Upper lobe of left lung (tissue), 6 donors: ENCODE measurements around the gene FAM3A. TPM values are rescaled to one million over a fixed set of nuclear protein-coding genes. Genes with fewer than 3 reads are reported as not detected.

Experiments used
- ATAC-seq, 2 donors: fragments of 200-7000 bp; cut with Tn5 transposase; one replicate each; pipeline ENCODE4 v1.9.1; 2022; ENCODE audit warnings: mild to moderate bottlenecking in 2 of 2, moderate library complexity in 2 of 2; ENCODE audit not compliant: low FRiP score in 2 of 2
- DNase-seq, 2 donors: peaks; one replicate each; pipeline ENCODE4 v3.0.0-alpha.2; 2019 to 2020
- H3K27ac ChIP-seq, 4 donors: fragments of 200-600 bp; sonication (generic); one replicate each; pipeline ENCODE4 v1.5.1; 2016 to 2019
- H3K27me3 ChIP-seq, 4 donors: fragments of 200-600 bp; sonication (generic); one replicate each; pipeline ENCODE4 v1.5.1; 2017 to 2019
- H3K36me3 ChIP-seq, 4 donors: fragments of 200-600 bp; sonication (generic); one replicate each; pipeline ENCODE4 v1.5.1; 2016 to 2019
- H3K4me1 ChIP-seq, 4 donors: fragments of 200-600 bp; sonication (generic); one replicate each; pipeline ENCODE4 v1.5.1; 2018 to 2019
- H3K4me3 ChIP-seq, 4 donors: fragments of 200-600 bp; sonication (generic); one replicate each; pipeline ENCODE4 v1.5.1; 2017 to 2019; ENCODE audit warnings: mild to moderate bottlenecking in 2 of 4, moderate library complexity in 1 of 4
- H3K9me3 ChIP-seq, 4 donors: fragments of 200-600 bp; sonication (generic); one replicate each; pipeline ENCODE4 v1.5.1; 2018 to 2019
- CTCF ChIP-seq, 6 experiments: fragments of 450-650 bp in 4 of 6; fragments of 200-600 bp in 2 of 6; sonication (generic) in 2 of 6; IDR thresholded peaks; one replicate each; pipeline ENCODE4 v1.5.1; 2016 to 2019; ENCODE audit warnings: antibody characterized with exemption in 6 of 6
- EP300 ChIP-seq, 4 donors: sonication (generic); formaldehyde crosslinking; IDR thresholded peaks; one replicate each; pipeline ENCODE4 v1.5.1; 2017; ENCODE audit warnings: antibody characterized with exemption in 4 of 4, control low read depth in 2 of 4
- POLR2A ChIP-seq, 4 donors: fragments of 450-650 bp; IDR thresholded peaks; one replicate each; pipeline ENCODE4 v1.5.1; 2016 to 2017; ENCODE audit warnings: antibody characterized with exemption in 4 of 4, mild to moderate bottlenecking in 2 of 4
- POLR2AphosphoS5 ChIP-seq, 2 donors: sonication (generic); formaldehyde crosslinking; IDR thresholded peaks; one replicate each; pipeline ENCODE4 v1.5.1; 2017; ENCODE audit warnings: antibody characterized with exemption in 2 of 2
- WGBS, 2 donors: methylation state at CpG; one replicate each; pipeline ENCODE4 v1.1.5; 2017 to 2018; 5-methylcytosine and 5-hydroxymethylcytosine counted together
- total RNA-seq, 6 donors: library from RNA; depleted of rRNA in 4 of 6; stranded (reverse); fragments of >200 nt in 4 of 6; gene quantifications; one replicate each; pipeline versions ENCODE4 v1.1.0 to v1.2.1, GENCODE V29; 2016 to 2021
- donor health status: DM: no; HTN: no; CAD: no; lungs with moderate emphysema.
- donor health status: DM: no; HTN: yes; CAD: no; lungs with severe emphysema.

The FAM3A gene
- total RNA-seq, 6 donors from 2014 or later = 41.0 to 67.1 (median 49.3) TPM

- no peaks in the 10 kb centered on the region for H3K27me3 ChIP-seq
- H3K27ac ChIP-seq = no peak overlapping the region
- H3K36me3 ChIP-seq = peaks cover 0 to 28% (median 14%) of the 10 kb centered on the region in 4 donors
- 84 to 100% methylated on average over 5 to 18 of the region's 24 CpGs for WGBS, 2 donors
- ATAC-seq (no peak), DNase-seq (no peak)
- H3K4me3 ChIP-seq = no peak overlapping the region
- peaks cover 0 to 10% (median 0%) of the 10 kb centered on the region in 4 donors for H3K9me3 ChIP-seq
- TF ChIP-seq POLR2AphosphoS5 (IDR thresholded peaks at IDR 0.05) (no peak), CTCF (IDR thresholded peaks at IDR 0.05) (no peak), EP300 (IDR thresholded peaks at IDR 0.05) (no peak), POLR2A (IDR thresholded peaks at IDR 0.05) (no peak)
- no peaks in the 10 kb centered on the region for H3K4me1 ChIP-seq
Observed at GRCh38 chrX:154507673-154508383, 8.2 kb downstream of the FAM3A start.

- Histone ChIP-seq H3K4me1 (no peaks in the 10 kb centered on the region), H3K27ac (no peak overlapping the region), H3K4me3 (no peak overlapping the region), H3K36me3 (peaks cover 0 to 28% (median 14%) of the 10 kb centered on the region in 4 donors), H3K9me3 (peaks cover 0 to 10% (median 0%) of the 10 kb centered on the region in 4 donors), H3K27me3 (no peaks in the 10 kb centered on the region)
- peak in 1 of 2 donors; percentile 41 for DNase-seq
- TF ChIP-seq EP300 (IDR thresholded peaks at IDR 0.05) = no peak
- TF ChIP-seq POLR2AphosphoS5 (IDR thresholded peaks at IDR 0.05) = no peak
- TF ChIP-seq CTCF (IDR thresholded peaks at IDR 0.05) = no peak
- ATAC-seq = no peak
- 89 to 94% methylated on average over 8 to 29 of the region's 37 CpGs for WGBS, 2 donors
Observed at GRCh38 chrX:154506483-154507332, 9.3 kb downstream of the FAM3A start.

DNA sequence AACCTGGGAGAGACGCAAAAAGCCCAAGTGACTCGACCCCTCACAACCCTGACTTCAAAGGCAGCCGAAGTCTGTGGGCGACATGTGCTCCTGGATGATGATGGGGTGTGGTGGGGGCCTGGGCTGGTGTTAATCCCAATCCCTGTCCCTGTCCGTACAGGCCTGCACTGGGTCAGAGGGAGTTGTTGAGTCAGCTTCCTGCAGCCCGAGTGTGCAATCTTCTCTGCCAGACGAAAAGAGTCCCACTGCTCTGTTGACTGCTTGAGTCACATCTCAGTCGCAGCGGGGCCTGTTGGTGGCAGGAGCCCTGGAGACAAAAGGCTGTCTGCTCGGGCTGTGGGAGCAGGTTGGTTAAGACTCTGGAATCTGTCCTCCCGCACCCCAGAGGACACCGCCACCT is 10.3 kb downstream of the FAM3A start:
- WGBS, 2 donors = 85 to 91% methylated on average over 6 to 12 of the region's 12 CpGs

GRCh38 chrX:154502989-154503388 is 13.0 kb downstream of the FAM3A start:
- TF ChIP-seq POLR2A (IDR thresholded peaks at IDR 0.05) (no peak), POLR2AphosphoS5 (IDR thresholded peaks at IDR 0.05) (no peak), EP300 (IDR thresholded peaks at IDR 0.05) (no peak), CTCF (IDR thresholded peaks at IDR 0.05) (no peak)
- no peak for ATAC-seq
- Histone ChIP-seq H3K27ac (no peak overlapping the region), H3K27me3 (no peaks in the 10 kb centered on the region), H3K9me3 (no peaks in the 10 kb centered on the region), H3K36me3 (peaks cover 0 to 24% (median 10%) of the 10 kb centered on the region in 4 donors), H3K4me3 (no peak overlapping the region), H3K4me1 (no peaks in the 10 kb centered on the region)
- 78 to 79% methylated on average over 3 of the region's 3 CpGs for WGBS, 2 donors
- DNase-seq = no peak

More for the DNA sequence above, 10.3 kb downstream of the FAM3A start:
- Histone ChIP-seq H3K27me3 (no peaks in the 10 kb centered on the region), H3K9me3 (peaks cover 0 to 10% (median 0%) of the 10 kb centered on the region in 4 donors), H3K4me3 (no peak overlapping the region), H3K36me3 (peaks cover 0 to 28% (median 12%) of the 10 kb centered on the region in 4 donors), H3K4me1 (no peaks in the 10 kb centered on the region), H3K27ac (no peak overlapping the region)
- DNase-seq (no peak), ATAC-seq (peak in 1 of 2 donors; percentile 16)
- no peak for TF ChIP-seq POLR2A (IDR thresholded peaks at IDR 0.05)
- no peak for TF ChIP-seq POLR2AphosphoS5 (IDR thresholded peaks at IDR 0.05)
- TF ChIP-seq CTCF (IDR thresholded peaks at IDR 0.05) = no peak
- no peak for TF ChIP-seq EP300 (IDR thresholded peaks at IDR 0.05)
